Stimulated activated CD4-positive, alpha-beta T cell treated with anti-CD3 and anti-CD28 coated beads, Interleukin-12 subunit alpha, Interleukin-12 subunit beta, amount 100 ng/mL, for 24 hours (primary cell): Measurements from ENCODE around the gene SNRNP25.

Experiments
- DNase-seq, 2 experiments: peaks; one replicate each; pipeline ENCODE4 v3.0.0-alpha.2; 2020; ENCODE audit warnings: low read depth in 2 of 2

The SNRNP25 gene

GRCh38 chr16:101586-101985, 48.0 kb downstream of the SNRNP25 start:
- DNase-seq, result no peak

GRCh38 chr16:102060-102855, 48.6 kb downstream of the SNRNP25 start:
- no peak for DNase-seq

GRCh38 chr16:104355-104754, 50.7 kb downstream of the SNRNP25 start:
- no peak for DNase-seq

- no peak for DNase-seq
Measured at GRCh38 chr16:104928-105327, 51.3 kb downstream of the SNRNP25 start.

- no peak for DNase-seq
Measured at GRCh38 chr16:105521-105920, 51.9 kb downstream of the SNRNP25 start.

GRCh38 chr16:106623-107324, 53.1 kb downstream of the SNRNP25 start:
- peak in 1 of 2 experiments; percentile 20 for DNase-seq
